22Rv1 (cell line): ENCODE results near the gene GFPT2.
"Not testable (repeated sequence)": the region's sequence is repeated elsewhere in the genome, so short reads cannot be mapped to it uniquely, and the experiment has no call there.

Experiments
- H3K27ac ChIP-seq: fragments of 450-650 bp; 2 replicates; pipeline ENCODE4 v1.5.1; 2017
- CTCF ChIP-seq: fragments of 450-650 bp; IDR thresholded peaks from 2 replicates; pipeline ENCODE4 v1.5.1; 2017; ENCODE audit warnings: mild to moderate bottlenecking
- ZFX ChIP-seq: fragments of 450-650 bp; IDR thresholded peaks from 2 replicates; pipeline ENCODE4 v1.6.1; 2017; ENCODE audit warnings: antibody characterized with exemption, borderline replicate concordance

Gene GFPT2

GRCh38 chr5:180304431-180305375, 48.4 kb downstream of the GFPT2 start:
- no peak overlapping the region for H3K27ac ChIP-seq
- no peak for TF ChIP-seq CTCF
- TF ChIP-seq ZFX: no peak

DNA sequence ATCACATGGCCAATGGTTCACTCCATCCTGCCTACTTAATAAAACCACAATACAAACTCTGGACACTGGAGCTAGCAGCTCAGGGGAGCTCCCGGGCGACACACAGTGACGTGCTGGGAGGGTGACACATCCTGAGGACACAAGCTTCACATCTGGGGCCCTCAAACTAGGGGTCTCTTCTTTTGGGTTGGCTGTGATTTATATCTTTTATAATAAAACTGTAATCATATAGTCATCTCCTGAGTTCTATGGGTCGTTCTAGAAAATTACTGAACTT, 49.2 kb downstream of the GFPT2 start:
- no peak for TF ChIP-seq CTCF
- TF ChIP-seq ZFX: no peak
- H3K27ac ChIP-seq: no peak overlapping the region

- no peak overlapping the region for H3K27ac ChIP-seq
- TF ChIP-seq ZFX (no peak), CTCF (no peak)
These were observed 49.7 kb downstream of the GFPT2 start for GRCh38 chr5:180303226-180304015.

DNA sequence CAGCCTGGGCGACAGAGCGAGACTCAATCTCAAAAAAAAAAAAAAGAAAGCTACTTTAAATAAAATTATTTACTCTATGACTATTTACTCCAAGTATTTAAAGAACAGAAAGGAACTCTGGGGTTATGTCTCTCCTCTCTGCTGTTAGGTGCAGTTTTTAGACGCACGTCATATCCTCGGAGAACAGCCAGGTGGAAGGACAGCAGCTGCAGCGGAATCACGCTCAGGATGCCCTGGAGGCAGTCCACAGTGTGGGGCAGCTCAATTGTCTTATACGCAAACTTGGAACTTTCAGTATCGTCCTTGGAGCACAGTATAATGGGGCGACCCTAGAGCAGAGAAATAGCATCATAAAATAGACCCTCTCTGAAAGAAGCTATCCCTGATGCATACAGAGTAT, 50.9 kb downstream of the GFPT2 start:
- TF ChIP-seq CTCF (no peak), ZFX (no peak)
- no peak overlapping the region for H3K27ac ChIP-seq

DNA sequence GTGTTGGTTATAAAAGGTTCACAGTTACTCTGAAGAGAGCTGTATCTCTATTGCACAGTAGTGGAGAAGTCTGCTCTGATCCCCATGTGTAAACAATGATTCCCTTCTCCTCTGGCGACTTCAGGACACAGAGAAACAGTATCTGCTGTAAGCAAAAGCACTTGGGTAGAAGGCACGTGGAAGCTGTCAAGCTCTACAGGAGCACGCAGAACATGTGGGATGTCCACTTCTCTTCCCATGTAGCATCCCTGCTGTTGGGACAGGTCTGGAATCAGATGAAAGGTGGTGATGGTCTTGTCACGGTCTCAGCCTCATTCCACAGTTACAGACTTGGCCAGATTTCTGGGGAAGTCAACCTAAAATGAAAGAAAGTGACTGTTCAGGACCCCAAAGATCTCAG, 51.9 kb downstream of the GFPT2 start:
- TF ChIP-seq CTCF (no peak), ZFX (no peak)

DNA sequence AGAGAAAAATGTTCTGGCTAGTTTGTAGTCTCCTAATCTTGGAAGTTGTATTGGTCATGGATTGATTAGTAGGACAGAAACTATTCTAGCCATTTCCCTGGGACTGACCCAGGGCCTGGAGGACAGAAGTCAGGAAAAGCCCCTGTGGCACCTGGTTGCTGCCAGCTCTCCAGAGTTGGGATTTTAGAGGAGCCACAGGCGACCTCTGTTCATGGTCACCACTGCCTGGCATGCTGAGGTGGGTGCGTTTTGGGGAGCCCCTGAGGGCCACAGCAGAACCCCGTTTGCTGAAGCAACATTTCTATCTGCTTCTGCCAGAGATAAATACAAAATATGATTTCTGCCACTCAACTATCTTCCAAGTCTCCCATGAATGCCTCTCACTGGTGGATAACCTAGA, 53.6 kb downstream of the GFPT2 start:
- H3K27ac ChIP-seq: no peak overlapping the region
- no peak for TF ChIP-seq ZFX

More for the DNA sequence above, 51.9 kb downstream of the GFPT2 start:
- H3K27ac ChIP-seq: no peak overlapping the region

DNA sequence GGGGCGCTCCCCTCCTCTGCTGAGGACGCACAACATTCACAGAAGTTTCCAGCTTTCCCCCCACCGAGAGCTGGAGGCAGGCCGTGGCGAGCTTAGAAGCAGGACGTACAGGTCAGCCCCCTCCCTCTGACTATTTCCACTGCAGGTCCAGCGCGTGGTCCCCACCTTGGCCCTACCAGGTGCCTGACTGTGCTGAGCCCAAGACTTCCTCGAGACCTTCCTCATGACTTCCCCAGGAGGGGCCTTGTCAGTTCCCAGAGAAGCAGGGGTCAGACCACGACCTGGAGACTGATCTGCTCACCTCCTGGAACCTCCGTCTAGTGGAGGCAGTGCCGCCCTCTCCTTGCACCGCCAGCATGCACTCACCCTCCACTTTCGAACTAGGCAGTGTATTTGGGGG, 54.1 kb downstream of the GFPT2 start:
- H3K27ac ChIP-seq: not testable (repeated sequence)

- TF ChIP-seq CTCF (no peak), ZFX (no peak)
- H3K27ac ChIP-seq: no peak overlapping the region
These were observed 55.4 kb downstream of the GFPT2 start for GRCh38 chr5:180297587-180298282.
